Activated gamma-delta T cell (primary cell): Measurements from ENCODE around the gene SLBP.
A peak's percentile ranks its signal among the peaks of the same experiment; 100 is the strongest.

Experiments
- DNase-seq: peaks from one replicate; lab custom pipeline; 2025; lab: John Stamatoyannopoulos, UW

Gene SLBP

DNA sequence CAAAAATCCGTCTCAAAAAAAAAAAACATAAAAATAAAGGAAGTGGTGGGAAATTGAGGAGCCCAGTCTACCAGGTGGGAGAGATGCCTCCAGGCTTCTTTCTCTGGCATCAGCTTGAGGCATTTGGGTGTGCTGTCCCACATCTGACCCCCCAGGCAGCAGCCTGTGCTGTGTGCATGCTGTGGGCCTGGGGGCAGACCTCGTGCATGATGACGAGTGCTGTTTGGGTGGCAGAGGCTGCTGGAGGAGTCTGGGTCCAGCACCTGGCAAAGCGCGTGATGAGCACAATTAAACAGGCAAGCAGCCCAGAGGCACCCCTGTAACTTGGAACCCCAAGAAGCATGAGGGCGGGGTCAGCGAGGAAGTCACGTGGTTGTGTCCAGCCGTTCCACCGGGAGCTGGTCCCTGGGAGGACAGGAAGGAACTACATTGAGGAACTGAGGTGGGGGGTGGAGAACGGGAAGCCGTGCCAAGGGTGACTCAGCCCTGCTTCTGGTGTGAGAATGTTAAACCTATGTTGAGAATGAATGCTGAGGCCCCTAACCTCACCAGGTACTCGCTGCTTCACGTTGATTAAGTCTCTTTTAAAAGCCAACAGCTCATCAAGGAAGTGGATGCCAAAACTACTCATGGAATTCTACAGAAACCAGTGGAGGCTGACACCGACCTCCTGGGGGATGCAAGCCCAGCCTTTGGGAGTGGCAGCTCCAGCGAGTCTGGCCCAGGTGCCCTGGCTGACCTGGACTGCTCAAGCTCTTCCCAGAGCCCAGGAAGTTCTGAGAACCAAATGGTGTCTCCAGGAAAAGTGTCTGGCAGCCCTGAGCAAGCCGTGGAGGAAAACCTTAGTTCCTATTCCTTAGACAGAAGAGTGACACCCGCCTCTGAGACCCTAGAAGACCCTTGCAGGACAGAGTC lies 15.3 kb upstream of the SLBP start:
- no peak for DNase-seq

DNA sequence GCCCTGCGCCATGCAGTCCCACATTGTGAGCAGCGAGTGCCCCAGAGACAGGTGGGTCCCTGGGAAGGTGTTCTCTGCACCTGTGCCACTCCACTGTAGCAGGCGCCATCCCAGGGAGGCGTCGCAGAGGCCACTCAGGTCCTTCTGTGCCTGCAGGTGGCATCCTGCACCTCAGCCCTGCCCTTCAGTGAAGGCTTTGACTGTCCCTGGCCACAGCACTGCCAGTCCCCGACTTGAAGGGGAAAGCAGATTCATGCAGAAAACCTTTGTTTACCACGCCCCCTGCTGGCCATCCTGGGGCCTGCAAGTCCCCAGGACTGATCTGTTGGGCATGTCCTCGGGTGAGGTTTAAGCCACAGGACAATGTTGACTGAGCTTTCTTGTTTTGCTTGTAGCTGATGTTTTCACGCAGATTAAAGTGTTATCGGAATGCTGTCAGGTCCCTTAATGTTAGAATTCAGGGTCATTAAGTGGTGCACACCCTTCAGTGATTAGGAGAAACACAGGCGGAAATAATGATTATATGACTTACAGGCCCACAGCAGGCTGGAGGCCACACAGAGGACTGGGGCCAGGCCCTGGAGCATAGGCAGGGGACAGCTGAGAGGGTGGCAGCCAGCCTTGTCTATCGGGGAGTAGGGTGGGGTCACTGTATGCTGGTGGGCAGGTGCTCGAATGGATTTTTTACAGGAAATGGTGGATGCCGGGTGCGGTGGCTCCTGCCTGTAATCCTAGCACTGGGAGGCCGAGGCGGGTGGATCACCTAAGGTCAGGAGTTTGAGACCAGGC lies 14.2 kb upstream of the SLBP start:
- DNase-seq: peak; percentile 56

DNA sequence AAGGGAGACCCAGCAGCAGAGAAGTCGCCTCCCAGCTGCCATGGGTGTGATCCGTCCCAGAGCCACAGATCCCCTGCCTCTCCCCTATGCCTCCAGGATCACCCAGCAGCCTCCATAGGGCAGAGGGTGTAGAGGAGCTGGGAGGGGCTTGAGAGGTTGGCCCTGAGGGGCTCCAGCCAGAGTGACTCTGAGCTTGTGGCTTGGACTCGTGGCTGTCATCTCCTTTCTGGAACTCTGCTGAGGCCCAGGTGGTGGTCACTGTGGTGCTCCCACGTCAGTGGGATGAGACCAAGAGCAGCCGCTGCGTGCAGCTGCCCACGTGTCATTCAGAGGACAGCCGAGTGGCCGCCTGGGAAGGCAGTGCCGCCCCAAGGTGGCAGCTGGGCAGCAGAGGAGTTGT lies 13.4 kb upstream of the SLBP start:
- DNase-seq: no peak

DNA sequence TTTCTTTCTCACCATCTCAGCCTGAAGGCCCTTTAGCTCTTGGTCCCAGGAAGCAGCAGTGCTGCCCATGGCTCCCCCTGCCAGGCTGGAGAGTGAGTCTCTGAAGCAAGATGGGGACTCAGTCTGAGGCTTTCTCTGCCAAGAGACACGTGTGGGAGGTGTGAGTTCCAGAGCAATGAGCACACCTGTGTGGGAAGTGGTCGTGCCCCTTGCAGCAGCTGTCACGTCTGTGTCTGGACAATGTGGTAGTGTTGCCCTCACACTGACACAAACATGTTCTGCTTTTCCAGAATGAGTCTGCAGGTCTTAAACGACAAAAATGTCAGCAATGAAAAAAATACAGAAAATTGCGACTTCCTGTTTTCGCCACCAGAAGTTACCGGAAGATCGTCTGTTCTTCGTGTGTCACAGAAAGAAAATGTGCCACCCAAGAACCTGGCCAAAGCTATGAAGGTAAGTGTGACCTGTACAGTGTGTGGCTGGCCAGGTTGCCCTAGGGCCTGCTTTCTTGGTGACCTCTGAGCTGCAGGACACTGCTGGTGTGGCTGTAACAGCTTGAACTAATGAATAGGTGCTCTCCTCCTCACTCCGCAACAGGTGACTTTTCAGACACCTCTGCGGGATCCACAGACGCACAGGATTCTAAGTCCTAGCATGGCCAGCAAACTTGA lies 11.1 kb upstream of the SLBP start:
- DNase-seq: no peak

DNA sequence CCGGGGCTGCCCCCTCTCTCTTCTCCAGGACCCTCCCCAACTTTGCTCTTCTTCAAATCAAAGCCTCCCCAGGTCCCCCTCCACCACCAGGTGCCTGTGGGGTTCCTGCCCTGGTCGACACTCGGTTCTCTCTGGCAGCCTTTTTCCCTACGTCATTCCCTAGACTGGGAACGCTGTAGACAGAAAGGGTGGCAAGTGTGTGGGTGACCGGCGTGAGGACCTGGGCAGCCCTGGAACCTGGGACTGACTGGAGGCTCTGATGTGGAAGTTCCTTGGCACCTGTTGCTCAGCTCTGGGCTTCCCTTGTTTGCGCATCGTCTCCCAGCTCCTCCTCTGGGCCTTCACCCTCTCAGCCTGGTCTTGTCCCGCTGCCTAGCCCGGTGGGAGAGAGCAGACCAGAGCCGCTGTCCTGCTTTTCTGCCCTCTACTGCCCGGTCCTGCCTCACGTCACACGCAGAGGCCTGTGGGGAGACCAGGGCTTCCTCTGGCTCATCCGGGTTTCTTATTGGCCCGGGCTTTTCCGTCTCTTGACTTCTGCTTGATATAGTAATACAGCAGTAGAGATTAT lies 10.5 kb upstream of the SLBP start:
- no peak for DNase-seq

DNA sequence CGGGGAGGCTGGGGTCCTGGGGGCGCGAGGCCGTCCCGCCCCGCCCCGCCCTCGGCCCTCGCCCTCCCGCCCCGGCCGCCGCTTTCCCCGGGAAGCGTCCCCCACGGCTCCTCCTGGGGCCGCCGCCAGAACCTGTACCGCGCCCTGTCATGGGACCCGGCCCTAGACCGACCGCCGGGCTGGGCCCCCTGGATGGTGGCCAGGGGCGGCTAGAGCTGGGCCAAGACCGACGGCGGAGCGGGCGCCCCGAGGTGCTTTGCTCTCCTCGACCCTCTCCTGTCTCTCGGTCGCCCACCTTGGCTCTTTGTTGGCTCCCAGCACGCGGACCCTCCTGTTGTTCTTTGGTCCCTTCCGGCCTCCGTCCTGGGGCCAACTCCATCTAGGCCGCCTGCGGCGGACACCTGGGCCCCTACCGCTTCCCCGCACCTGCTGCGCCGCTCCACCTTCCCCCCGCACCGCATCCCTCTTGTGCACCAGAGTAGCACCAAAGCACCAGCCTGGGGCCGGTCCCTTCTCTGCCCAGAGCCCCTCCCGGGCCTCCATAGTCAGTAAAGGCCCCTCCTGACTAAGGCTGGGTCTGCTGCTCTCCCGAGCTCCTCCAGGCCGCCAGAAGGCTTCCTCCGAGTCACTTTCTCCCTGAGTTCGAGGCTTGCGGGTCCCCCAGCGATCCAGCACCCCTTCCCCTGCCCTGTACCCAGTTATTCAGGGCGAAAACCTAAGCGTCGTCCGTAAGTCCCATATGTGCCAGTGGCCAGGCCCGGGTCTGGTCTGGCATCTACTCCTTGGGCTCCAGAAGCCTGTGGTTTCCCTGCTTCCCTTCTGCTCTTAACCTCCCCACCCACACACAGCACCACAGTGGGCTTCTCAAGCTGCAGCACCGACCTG lies 9.8 kb upstream of the SLBP start:
- DNase-seq: no peak

DNA sequence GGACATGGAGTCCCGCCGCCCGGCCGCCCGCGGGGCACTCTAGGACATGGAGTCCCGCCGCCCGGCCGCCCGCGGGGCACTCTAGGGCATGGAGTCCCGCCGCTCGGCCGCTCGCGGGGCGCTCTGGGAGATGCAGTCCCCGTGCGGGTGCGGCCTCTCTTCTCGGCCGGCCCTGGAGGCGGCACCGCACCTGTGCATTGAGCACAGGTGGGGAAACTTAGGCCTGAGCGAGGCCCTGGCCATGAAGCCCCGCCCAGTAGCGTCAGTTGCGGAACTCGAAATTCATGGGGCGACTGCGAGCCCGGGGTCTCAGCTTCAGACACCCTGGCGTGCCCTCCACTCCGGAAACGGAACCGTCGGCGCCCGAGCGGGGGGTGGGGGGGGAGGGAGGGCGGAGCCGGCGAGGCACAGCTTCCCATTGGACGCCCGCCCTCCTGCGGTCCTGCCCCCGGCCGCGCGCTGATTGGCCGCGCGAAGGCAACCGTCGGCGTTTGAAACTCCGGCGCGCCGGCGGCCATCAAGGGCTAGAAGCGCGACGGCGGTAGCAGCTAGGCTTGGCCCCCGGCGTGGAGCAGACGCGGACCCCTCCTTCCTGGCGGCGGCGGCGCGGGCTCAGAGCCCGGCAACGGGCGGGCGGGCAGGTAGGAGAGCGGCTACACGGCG lies 9.0 kb upstream of the SLBP start, which contains the start of the genes TACC3 and TMEM129:
Gene TACC3 (plus strand): TSS at position 519 of the 663 bp plus-strand sequence. CDS start 1,901 bp downstream, outside the sequence.
Gene TMEM129 (minus strand): TSS at position 321 of the 663 bp plus-strand sequence. CDS start 486 bp downstream, outside the sequence.
- DNase-seq: peak; percentile 88

DNA sequence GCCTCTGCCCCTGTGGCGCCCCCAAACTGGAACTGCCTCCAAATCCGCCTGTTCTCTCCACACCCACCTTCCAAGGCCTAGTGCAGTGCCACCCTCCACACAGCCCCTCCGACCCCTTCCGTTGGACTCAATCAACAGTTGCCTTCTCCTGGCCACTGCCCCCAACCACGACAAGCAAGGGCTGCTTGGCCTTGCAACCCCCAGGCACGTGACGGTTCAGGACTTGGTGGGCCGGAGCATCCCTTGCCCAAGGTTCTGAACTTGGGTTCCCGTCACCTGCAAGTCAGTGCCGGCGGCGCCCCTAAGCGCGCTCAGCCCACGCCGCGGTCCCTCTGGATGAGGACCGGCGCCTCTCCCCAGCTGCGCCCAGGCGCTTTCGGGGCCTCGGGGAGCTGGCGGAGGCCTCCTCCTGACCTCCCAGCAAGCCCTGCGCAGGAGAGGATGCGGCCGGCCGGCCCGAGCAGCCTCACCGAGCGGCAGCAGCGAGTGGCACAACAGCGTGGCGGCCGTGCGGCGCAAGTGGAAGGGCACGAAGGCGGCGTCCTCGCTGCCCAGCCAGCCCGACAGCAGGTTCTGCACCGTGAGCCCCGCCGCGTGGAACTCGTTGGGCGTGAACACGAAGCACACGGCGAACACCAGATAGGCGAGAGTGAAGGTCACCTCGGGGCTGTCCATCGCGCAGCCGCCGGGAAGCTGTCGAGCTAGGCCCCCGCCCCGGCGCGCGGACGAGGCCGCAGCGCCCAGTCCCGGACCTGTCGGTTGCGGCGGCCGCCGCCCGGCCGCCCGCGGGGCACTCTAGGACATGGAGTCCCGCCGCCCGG lies 8.3 kb upstream of the SLBP start:
- DNase-seq: peak; percentile 48

DNA sequence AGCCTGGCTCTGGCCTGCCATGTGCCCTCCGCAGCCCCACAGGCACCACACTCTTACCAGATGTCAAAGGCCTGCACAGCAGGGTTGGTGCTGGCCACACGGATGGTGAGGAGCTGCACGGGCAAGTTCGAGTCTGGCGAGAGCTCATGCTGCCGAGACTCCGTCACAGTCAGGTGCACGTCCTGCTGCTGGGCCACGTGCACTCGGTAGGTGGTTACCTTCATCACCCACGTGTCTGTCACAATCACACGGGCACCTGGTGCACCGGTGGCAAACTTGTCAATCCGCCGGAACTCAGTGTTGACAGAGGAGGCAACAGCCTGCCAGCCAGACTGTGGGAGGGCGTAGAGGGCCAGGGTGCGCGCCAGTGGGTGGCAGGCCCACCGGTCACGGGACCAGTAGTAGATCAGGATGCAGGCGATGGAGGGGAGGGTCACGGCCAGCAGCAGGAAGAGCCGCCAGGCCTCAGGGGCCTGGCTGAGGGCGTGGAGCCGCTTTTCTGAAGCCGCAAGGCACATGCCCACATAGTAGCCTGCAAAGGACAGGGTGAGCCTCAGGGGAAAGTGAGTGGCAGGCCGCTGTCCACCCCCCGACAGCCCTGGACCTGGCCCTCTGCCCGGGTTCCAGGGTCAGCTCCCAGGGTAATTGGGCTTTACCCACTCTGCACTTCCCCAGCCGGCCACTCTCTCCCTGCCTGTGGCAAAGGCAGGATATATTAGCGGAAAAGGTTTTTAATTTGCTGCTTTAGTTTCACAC lies 6.2 kb upstream of the SLBP start:
- no peak for DNase-seq

DNA sequence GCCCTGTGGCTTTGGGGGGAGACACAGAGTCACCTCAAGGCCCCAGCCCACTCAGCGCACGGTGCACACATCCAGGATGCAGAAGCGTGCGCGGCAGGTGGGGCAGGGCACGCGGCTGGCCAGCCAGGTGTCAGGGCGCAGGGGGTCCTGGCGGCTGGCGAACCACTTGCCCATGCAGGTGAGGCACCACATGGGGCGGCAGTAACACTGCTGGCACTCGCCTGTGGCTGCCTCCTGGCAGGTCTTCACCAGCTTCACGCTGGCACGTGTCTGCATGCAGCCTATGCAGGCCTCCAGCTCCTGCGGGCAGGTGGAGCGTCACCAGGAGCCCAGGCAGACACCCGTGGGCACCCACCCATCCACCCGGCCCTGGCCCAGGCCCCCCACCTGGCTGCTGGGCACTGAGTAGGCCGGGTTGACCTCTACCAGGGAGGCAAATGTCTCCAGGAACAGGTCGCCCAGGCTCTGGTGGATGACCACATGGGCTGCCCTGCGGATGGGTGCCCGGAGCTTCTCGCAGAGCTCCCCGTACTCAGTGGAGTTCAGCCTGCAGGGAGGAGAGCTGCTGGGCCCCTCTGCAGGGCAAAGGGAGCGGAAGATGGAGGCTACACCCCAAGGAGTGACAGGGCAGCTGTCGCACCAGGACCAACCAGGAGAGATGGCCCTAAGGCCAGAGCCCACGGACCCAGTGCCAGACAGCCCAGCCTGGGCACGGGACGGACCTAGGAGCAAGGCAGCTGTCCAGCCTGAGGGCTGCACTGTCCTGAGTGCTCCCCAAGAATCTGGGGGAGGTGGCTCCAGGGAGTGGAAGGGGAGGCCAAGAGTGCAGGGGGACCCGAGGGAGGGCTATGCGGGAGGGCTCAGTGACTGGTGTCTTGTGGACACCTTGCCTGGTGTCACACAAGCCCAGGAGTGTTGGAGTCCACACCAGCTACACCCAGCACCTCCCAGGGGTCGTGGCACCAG lies 5.3 kb upstream of the SLBP start:
- DNase-seq: no peak

DNA sequence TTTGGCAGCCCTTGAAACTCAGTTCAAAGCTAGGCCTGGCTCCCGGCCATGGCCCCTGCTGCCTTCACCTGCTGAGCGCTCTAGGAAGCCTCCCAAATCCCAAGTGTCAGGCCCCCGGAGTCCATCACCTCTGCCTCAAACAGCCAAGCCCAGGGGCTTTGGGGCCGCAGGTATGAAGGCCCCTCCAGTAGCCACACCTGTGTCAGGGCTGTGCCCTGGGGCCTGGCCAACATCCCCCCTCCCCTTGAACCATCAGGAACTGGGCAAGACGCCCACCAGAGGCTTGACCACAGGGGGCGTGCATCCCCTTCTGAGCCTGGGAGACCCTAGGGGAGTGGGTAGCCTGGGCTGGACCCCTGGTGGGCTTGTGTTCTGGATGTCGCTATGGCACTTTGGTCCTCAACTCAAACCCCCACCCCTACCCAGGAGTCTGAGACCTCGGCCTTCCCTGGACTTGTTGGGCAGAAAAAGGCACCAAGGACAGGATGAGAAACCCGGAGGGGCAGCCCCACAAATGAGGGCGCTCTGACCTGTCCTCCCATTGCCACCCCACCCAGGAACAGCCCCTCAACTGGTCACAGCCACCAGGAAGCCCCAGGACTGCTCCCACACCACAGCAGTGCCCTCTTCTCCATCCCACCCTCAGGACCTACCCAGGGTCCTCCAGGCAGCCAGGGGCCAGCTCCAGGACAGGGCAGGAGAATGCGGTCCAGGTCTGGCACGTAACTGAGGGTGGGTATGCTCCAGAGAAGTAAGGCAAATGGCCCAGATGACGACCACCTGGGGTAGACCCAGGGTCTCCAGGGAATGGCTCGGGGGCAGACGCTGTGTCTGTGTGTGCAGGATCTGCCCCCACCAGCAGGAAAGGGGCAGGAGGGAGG lies 4.2 kb upstream of the SLBP start:
- DNase-seq: no peak

DNA sequence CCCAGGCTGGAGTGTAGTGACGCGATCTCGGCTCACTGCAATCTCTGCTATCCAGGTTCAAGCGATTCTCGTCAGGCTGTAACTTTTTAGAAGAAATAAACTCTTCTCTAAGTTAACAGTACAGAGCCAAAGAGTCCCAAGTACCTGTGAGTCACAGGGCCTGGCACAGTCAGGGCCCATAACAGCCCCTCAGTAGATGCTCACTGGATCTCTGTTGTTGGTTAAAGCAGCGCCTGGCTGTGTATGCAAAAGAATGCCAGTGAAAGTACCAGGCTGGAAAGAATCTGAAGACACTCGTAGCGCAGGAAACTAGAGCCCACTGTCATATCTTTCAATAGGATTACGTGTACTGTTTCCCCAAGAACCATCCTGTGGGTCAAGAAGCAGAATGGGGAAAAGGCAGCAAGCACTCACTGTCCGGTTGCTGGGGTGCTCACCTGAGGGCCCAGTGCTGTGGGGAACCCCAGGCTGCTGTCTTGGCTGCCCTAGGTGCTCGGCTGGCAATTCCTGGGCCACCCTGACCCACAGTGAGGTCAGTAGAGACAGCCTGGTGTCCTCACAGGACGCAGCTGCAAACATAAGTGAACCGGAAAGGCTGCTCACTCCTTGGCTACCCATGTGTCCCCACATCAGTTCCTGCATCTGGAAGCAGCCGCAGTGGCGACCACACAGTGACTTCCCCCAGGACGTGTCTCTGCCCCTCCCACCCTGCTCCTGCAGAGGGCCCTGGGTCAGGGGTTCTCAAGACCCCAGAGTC lies 3.1 kb upstream of the SLBP start:
- no peak for DNase-seq

DNA sequence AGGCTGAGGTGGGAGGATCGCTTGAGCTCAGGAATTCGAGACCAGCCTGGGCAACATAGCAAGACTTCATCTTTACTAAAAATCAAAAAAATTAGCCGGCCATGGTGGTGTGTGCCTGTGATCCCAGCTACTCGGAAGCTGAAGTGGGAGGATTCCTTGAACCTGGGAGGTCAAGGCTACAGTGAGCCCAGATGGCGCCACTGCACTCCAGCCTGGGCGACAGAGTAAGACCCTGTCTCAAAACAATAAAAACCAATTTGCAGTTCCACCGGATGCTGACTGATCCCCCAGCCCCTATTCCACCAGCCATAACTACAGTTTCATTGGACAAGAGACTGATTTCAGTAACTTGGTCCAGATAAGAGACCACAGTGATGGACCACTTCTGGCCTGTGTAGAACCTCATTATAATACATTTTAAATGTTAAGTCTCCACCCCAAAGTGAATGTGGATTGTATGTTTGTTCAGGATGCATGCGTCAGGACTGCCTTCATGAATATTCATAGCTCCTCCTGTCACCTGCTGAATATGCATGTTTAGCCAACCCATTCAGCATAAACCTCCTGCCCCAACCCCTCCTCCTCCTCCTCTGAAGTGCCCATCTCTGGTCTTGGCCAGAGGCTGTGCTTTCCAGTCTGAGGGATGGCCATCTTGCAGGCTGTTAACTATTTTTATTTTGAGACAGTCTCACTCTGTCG lies 2.3 kb upstream of the SLBP start:
- DNase-seq: no peak

DNA sequence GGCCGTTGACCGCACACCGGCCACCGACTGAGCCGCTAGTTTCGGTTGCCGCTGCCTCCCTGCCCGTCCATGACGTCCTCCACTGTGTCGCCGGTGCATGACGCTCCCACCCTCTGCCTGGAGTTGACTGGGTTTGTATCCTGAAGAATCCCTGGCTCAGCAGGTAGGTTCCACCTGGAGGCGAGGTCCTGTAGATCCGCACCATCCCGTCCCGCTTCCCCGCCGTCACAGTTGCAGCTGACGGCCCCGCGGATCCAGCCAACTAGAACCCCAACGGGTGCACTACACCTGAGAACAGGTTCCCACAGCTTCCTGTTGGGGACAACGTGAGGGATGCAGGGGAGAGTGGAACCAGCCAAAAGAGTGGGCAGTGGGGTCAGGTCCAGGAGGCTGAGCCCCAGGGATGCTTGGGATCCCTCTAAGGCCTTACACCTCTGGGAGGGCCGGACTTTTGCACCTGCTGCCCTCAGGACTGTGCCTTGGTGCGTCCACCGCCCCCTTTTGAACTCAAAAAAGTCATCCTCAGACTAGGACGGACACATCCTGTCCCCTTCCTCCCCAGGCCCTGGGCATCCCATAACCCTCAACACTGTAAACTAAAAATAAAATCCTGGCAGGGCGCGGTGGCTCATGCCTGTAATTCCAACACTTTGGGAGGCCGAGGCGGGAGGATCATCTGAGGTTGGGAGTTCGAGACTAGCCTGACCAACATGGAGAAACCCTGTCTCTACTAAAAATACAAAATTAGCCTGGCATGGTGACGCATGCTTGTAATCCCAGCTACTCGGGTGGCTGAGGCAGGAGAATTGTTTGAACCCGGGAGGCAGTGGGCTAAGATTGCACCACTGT lies 1.1 kb upstream of the SLBP start:
- no peak for DNase-seq
